Liver (tissue), 9 donors: ENCODE data around the gene EYA3. TPM values are rescaled to one million over a fixed set of nuclear protein-coding genes. Genes with fewer than 3 reads are reported as not detected.

ENCODE experiments used
- DNase-seq: peaks from one replicate; pipeline ENCODE4 v3.0.0-alpha.2; 2017; ENCODE audit warnings: low spot score
- H3K27ac ChIP-seq, 2 donors: one replicate each; pipeline ENCODE4 v1.7.0; 2013; ENCODE audit warnings: inconsistent platforms in 2 of 2, low read length in 2 of 2, control low read depth in 1 of 2, low read depth in 1 of 2, mild to moderate bottlenecking in 1 of 2
- H3K27me3 ChIP-seq, 4 donors: one replicate each; pipeline versions ENCODE4 v1.6.1 to v1.7.0; 2013; ENCODE audit warnings: low read length in 3 of 4, inconsistent platforms in 1 of 4, mild to moderate bottlenecking in 1 of 4, moderate library complexity in 1 of 4; ENCODE audit not compliant: control insufficient read depth in 4 of 4, insufficient read depth in 4 of 4
- H3K36me3 ChIP-seq, 4 donors: one replicate each; pipeline versions ENCODE4 v1.6.1 to v1.7.0; 2013; ENCODE audit warnings: low read length in 3 of 4, mild to moderate bottlenecking in 3 of 4, low read depth in 1 of 4, moderate library complexity in 1 of 4; ENCODE audit not compliant: control insufficient read depth in 4 of 4, insufficient read depth in 3 of 4
- H3K4me1 ChIP-seq, 4 donors: one replicate each; pipeline versions ENCODE4 v1.6.1 to v1.7.0; 2013; ENCODE audit warnings: low read length in 3 of 4, mild to moderate bottlenecking in 3 of 4, moderate library complexity in 1 of 4; ENCODE audit not compliant: control insufficient read depth in 4 of 4, insufficient read depth in 4 of 4
- H3K4me3 ChIP-seq, 3 donors: one replicate each; pipeline versions ENCODE4 v1.6.1 to v1.7.0; 2013; ENCODE audit warnings: low read length in 3 of 3, control low read depth in 1 of 3, low read depth in 1 of 3, mild to moderate bottlenecking in 1 of 3
- H3K9ac ChIP-seq, 2 donors: one replicate each; pipeline ENCODE4 v1.7.0; 2013; ENCODE audit warnings: low read length in 2 of 2, mild to moderate bottlenecking in 2 of 2, moderate library complexity in 2 of 2, control low read depth in 1 of 2, low read depth in 1 of 2
- H3K9me3 ChIP-seq, 4 donors: one replicate each; pipeline versions ENCODE4 v1.6.1 to v1.7.0; 2013; ENCODE audit warnings: low read length in 3 of 4; ENCODE audit not compliant: control insufficient read depth in 4 of 4
- EGR1 ChIP-seq, 2 donors: IDR thresholded peaks; 2 replicates each; pipeline ENCODE4 v1.6.1; 2016 to 2018; ENCODE audit warnings: antibody characterized with exemption in 2 of 2, low read depth in 2 of 2
- FOXA1 ChIP-seq: IDR thresholded peaks from 2 replicates; pipeline ENCODE4 v1.6.1; 2016; ENCODE audit warnings: antibody characterized with exemption
- GABPA ChIP-seq, 2 donors: IDR thresholded peaks in 1 of 2; conservative IDR thresholded peaks in 1 of 2; 2 replicates each; pipeline ENCODE4 v1.6.1; 2016; ENCODE audit warnings: antibody characterized with exemption in 2 of 2, mild to moderate bottlenecking in 1 of 2, moderate library complexity in 1 of 2
- HNF4A ChIP-seq, 2 donors: conservative IDR thresholded peaks; 2 replicates each; pipeline ENCODE4 v1.6.1; 2016; ENCODE audit warnings: antibody characterized with exemption in 2 of 2, mild to moderate bottlenecking in 2 of 2
- MAX ChIP-seq: IDR thresholded peaks from 2 replicates; pipeline ENCODE4 v1.6.1; 2016; ENCODE audit warnings: antibody characterized with exemption
- NR2F2 ChIP-seq: IDR thresholded peaks from 2 replicates; pipeline ENCODE4 v1.6.1; 2016; ENCODE audit warnings: antibody characterized with exemption
- REST ChIP-seq: IDR thresholded peaks from 2 replicates; pipeline ENCODE4 v1.6.1; 2016; ENCODE audit warnings: antibody characterized with exemption, mild to moderate bottlenecking
- RXRA ChIP-seq, 2 donors: IDR thresholded peaks; 2 replicates each; pipeline ENCODE4 v1.6.1; 2017 to 2018; ENCODE audit warnings: antibody characterized with exemption in 2 of 2, mild to moderate bottlenecking in 1 of 2
- SP1 ChIP-seq: IDR thresholded peaks from 2 replicates; pipeline ENCODE4 v1.6.1; 2018; ENCODE audit warnings: antibody characterized with exemption, mild to moderate bottlenecking
- TAF1 ChIP-seq: conservative IDR thresholded peaks from 2 replicates; pipeline ENCODE4 v1.6.1; 2016; ENCODE audit warnings: antibody characterized with exemption, mild to moderate bottlenecking
- YY1 ChIP-seq: IDR thresholded peaks from 2 replicates; pipeline ENCODE4 v1.6.1; 2016; ENCODE audit warnings: antibody characterized with exemption, mild to moderate bottlenecking
- ZBTB33 ChIP-seq: IDR thresholded peaks from 2 replicates; pipeline ENCODE4 v1.6.1; 2016; ENCODE audit warnings: antibody characterized with exemption
- WGBS: extraction: QIAGEN DNeasy Blood & Tissue Kit; methylation state at CpG from one replicate; pipeline ENCODE4 v1.1.7; 2013; 5-methylcytosine and 5-hydroxymethylcytosine counted together
- polyA plus RNA-seq, 2 donors: library from polyadenylated mRNA; stranded (reverse) in 1 of 2; unstranded in 1 of 2; fragments of 200-250 nt in 1 of 2; fragments of >200 nt in 1 of 2; fragmentation: Nextera tagmentation in 1 of 2; extraction: Ambion mirVana in 1 of 2; gene quantifications; one replicate each; pipeline versions ENCODE4 v1.2.1 to v1.2.3, GENCODE V29; 2013 to 2015
- total RNA-seq, 2 donors: library from RNA; depleted of rRNA; stranded (reverse); fragments of >200 nt; gene quantifications; one replicate each; pipeline ENCODE4 v1.2.3, GENCODE V29; 2014
- TF ChIP-seq, protein P1 (sequence below): fragments of 150-350 bp; IDR thresholded peaks from 2 replicates; pipeline ENCODE4 v1.5.1; 2017; ENCODE audit warnings: improper control_type of control experiment, low read depth, low read length; ENCODE audit not compliant: missing input control
- TF ChIP-seq, protein P2 (sequence below): IDR thresholded peaks from 2 replicates; pipeline ENCODE4 v1.6.1; 2016; ENCODE audit warnings: antibody characterized with exemption
- donor health status: healthy.
- donor health status: healthy.
- donor health status: healthy.
- donor health status: healthy.
- donor health status: healthy.

Gene EYA3
- total and polyA plus RNA-seq, 4 donors, result 3.6 to 12.6 (median 6.0) TPM

DNA sequence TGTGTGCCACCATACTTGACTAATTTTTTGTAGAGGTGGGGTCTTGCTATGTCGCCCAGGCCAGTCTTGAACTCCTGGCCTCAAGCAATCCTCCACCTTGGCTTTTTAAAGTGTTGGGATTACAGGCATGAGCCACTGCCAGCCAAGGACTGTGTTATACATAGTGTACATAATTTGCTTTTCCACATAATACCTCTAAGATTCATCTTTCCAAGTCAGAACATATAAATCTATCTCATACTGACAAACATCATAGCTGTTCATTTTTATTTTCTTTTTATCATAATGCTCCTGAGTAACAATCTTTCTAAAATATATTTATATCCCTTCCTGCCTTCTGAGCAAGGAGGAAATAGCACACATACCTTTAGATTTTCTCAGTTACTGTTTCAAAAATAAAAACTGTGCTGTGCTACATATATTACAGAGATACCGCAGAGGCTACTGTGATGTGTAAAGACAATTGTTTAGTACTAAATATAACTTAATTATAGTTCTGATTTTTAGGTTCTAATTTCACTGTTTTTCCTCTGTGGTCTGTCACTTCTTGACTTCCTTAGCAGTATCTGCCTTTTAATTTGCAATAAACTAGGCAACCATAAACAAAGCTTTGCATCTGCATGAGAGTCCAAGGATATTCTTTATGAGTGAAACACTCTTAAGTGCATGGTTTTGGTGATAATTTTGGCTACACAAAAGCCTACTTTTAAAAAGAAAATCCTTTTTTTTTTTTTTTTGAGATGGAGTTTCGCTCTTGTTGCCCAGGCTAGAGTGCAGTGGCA is 59.3 kb downstream of the EYA3 start:
- peaks cover 0 to 5% (median 3%) of the 10 kb centered on the region in 4 donors for H3K36me3 ChIP-seq
- WGBS, result 83% methylated on average over 3 of the region's 3 CpGs
- H3K27me3 ChIP-seq, result no peaks in the 10 kb centered on the region
- H3K4me1 ChIP-seq, result no peaks in the 10 kb centered on the region
- H3K9ac ChIP-seq, result no peak overlapping the region
- H3K27ac ChIP-seq, result no peak overlapping the region
- no peak for DNase-seq
- TF ChIP-seq RXRA (IDR thresholded peaks at IDR 0.05) (no peak), REST (no peak)
- H3K4me3 ChIP-seq, result no peak overlapping the region
- H3K9me3 ChIP-seq, result no peaks in the 10 kb centered on the region

DNA sequence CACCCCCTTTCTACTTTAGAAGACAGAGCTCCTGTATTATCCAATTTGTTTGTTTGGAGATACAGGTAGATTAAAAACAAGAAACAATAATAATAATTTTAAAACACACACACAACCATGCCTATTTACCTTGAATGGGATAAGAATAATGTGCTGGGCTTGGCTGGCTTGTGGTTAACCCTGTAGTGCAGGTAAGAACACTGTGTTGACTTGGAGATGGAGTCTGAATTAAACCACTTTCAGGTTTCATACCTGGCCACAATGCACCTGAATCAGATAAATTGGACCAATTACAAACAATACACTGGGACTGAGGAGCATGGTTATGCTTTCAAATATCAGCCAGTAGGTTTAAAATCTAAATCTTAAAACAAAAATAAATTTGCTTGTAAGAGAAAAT is 60.8 kb downstream of the EYA3 start:
- Histone ChIP-seq H3K4me3 (no peak overlapping the region), H3K27me3 (no peaks in the 10 kb centered on the region), H3K9me3 (no peaks in the 10 kb centered on the region), H3K9ac (no peak overlapping the region), H3K27ac (no peak overlapping the region), H3K4me1 (no peaks in the 10 kb centered on the region), H3K36me3 (peaks cover 0 to 5% (median 3%) of the 10 kb centered on the region in 4 donors)
- TF ChIP-seq, protein P1, sequence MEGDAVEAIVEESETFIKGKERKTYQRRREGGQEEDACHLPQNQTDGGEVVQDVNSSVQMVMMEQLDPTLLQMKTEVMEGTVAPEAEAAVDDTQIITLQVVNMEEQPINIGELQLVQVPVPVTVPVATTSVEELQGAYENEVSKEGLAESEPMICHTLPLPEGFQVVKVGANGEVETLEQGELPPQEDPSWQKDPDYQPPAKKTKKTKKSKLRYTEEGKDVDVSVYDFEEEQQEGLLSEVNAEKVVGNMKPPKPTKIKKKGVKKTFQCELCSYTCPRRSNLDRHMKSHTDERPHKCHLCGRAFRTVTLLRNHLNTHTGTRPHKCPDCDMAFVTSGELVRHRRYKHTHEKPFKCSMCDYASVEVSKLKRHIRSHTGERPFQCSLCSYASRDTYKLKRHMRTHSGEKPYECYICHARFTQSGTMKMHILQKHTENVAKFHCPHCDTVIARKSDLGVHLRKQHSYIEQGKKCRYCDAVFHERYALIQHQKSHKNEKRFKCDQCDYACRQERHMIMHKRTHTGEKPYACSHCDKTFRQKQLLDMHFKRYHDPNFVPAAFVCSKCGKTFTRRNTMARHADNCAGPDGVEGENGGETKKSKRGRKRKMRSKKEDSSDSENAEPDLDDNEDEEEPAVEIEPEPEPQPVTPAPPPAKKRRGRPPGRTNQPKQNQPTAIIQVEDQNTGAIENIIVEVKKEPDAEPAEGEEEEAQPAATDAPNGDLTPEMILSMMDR, result no peak
- TF ChIP-seq GABPA (IDR thresholded peaks at IDR 0.05 in 1 of 2, conservative IDR thresholded peaks at IDR 0.05 in 1 of 2), result no peak
- no peak for TF ChIP-seq EGR1 (IDR thresholded peaks at IDR 0.05; ENCODE audit: low read depth in 2 of 2)
- no peak for TF ChIP-seq REST
- no peak for TF ChIP-seq YY1
- TF ChIP-seq HNF4A (conservative IDR thresholded peaks at IDR 0.05), result no peak
- no peak for TF ChIP-seq FOXA1
- TF ChIP-seq, protein P2, sequence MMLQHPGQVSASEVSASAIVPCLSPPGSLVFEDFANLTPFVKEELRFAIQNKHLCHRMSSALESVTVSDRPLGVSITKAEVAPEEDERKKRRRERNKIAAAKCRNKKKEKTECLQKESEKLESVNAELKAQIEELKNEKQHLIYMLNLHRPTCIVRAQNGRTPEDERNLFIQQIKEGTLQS, result no peak
- TF ChIP-seq TAF1, result no peak
- no peak for TF ChIP-seq MAX
- no peak for TF ChIP-seq ZBTB33
- no peak for TF ChIP-seq RXRA (IDR thresholded peaks at IDR 0.05)
- TF ChIP-seq NR2F2, result no peak
- no peak for TF ChIP-seq SP1
- no peak for DNase-seq
